GM23248 (cell line): ENCODE measurements around the gene SLC6A11. TPM values are rescaled to one million over a fixed set of nuclear protein-coding genes. Genes with fewer than 3 reads are reported as not detected.

ENCODE experiments used
- DNase-seq: peaks from one replicate; pipeline ENCODE4 v3.0.0-alpha.2; 2015
- H2AFZ ChIP-seq: fragments of 200-600 bp; sonication (generic); 2 replicates; pipeline ENCODE4 v1.6.1; 2016; ENCODE audit warnings: antibody characterized with exemption
- H3F3A ChIP-seq: fragments of 200-600 bp; sonication (generic); 2 replicates; pipeline ENCODE4 v1.6.1; 2016; ENCODE audit warnings: mild to moderate bottlenecking, antibody characterized with exemption, mixed run types; ENCODE audit not compliant: insufficient read depth
- H3K27ac ChIP-seq: fragments of 200-600 bp; sonication (generic); 2 replicates; pipeline ENCODE4 v1.5.1; 2016; ENCODE audit warnings: mild to moderate bottlenecking
- H3K27me3 ChIP-seq: fragments of 200-600 bp; sonication (generic); replicated peaks from 2 replicates; pipeline ENCODE4 v1.6.1; 2016; ENCODE audit warnings: mild to moderate bottlenecking; ENCODE audit not compliant: insufficient read depth
- H3K36me3 ChIP-seq: fragments of 200-600 bp; sonication (generic); 2 replicates; pipeline ENCODE4 v1.6.1; 2016; ENCODE audit warnings: low read depth, mild to moderate bottlenecking
- H3K4me1 ChIP-seq: fragments of 200-600 bp; sonication (generic); 2 replicates; pipeline ENCODE4 v1.6.1; 2016; ENCODE audit warnings: mild to moderate bottlenecking; ENCODE audit not compliant: insufficient read depth
- H3K4me2 ChIP-seq: fragments of 200-600 bp; sonication (generic); one replicate; pipeline ENCODE4 v1.6.1; 2016; ENCODE audit warnings: mild to moderate bottlenecking; ENCODE audit not compliant: unreplicated experiment
- H3K4me3 ChIP-seq: fragments of 200-600 bp; sonication (generic); 2 replicates; pipeline ENCODE4 v1.5.1; 2016; ENCODE audit warnings: mild to moderate bottlenecking
- H3K79me2 ChIP-seq: fragments of 200-600 bp; sonication (generic); 2 replicates; pipeline ENCODE4 v1.6.1; 2016; ENCODE audit warnings: mild to moderate bottlenecking; ENCODE audit not compliant: insufficient read depth
- H3K9ac ChIP-seq: fragments of 200-600 bp; sonication (generic); 2 replicates; pipeline ENCODE4 v1.6.1; 2016; ENCODE audit warnings: mild to moderate bottlenecking
- H3K9me2 ChIP-seq: fragments of 200-600 bp; sonication (generic); 2 replicates; pipeline ENCODE4 v1.6.1; 2016; ENCODE audit warnings: mixed run types, mild to moderate bottlenecking, moderate library complexity; ENCODE audit not compliant: insufficient read depth
- H3K9me3 ChIP-seq: fragments of 200-600 bp; sonication (generic); one replicate; pipeline ENCODE4 v1.6.1; 2017; ENCODE audit warnings: low read depth
- H4K20me1 ChIP-seq: fragments of 200-600 bp; sonication (generic); 2 replicates; pipeline ENCODE4 v1.6.0; 2016; ENCODE audit not compliant: insufficient read depth
- EZH2 ChIP-seq: fragments of 200-600 bp; sonication (generic); IDR thresholded peaks from 2 replicates; pipeline ENCODE4 v1.6.1; 2018; ENCODE audit warnings: antibody characterized with exemption, mild to moderate bottlenecking; ENCODE audit not compliant: insufficient read depth, poor library complexity, severe bottlenecking
- EZH2phosphoT487 ChIP-seq: fragments of 200-600 bp; sonication (generic); IDR thresholded peaks from 2 replicates; pipeline ENCODE4 v1.6.1; 2018; ENCODE audit warnings: antibody characterized with exemption, moderate library complexity, mild to moderate bottlenecking, low read depth; ENCODE audit not compliant: insufficient read depth
- WGBS, 2 experiments: methylation state at CpG; one replicate each; pipeline ENCODE4 v1.1.6; 2015 to 2017; ENCODE audit warnings: low lambda C conversion rate in 2 of 2, low coverage in 1 of 2; ENCODE audit errors: missing lambda C conversion rate in 2 of 2; 5-methylcytosine and 5-hydroxymethylcytosine counted together
- in situ Hi-C: fragments of 300-500 bp; cut with MboI; formaldehyde crosslinking; loops from 2 replicates; pipeline ENCODE4 v1.15.0; 2020
- polyA plus RNA-seq: library from polyadenylated mRNA; unstranded; fragments of >200 nt; fragmentation: Nextera tagmentation; extraction: Ambion mirVana; gene quantifications from 2 replicates; pipeline ENCODE4 v1.2.1, GENCODE V29; 2016
- total RNA-seq: library from RNA; depleted of rRNA; stranded (reverse); fragments of >200 nt; shearing (Covaris generic); gene quantifications from 2 replicates; pipeline ENCODE4 v1.2.3, GENCODE V29; 2014

The SLC6A11 gene
- total and polyA plus RNA-seq, 2 experiments from 2014 or later = not detected

- Histone ChIP-seq H3K4me3 (no peak overlapping the region), H3K79me2 (no peaks in the 10 kb centered on the region), H3K36me3 (no peaks in the 10 kb centered on the region), H3K4me1 (no peaks in the 10 kb centered on the region), H3K27me3 (peaks cover 20% of the 10 kb centered on the region), H2AFZ (no peak overlapping the region), H3K4me2 (no peak overlapping the region), H4K20me1 (no peaks in the 10 kb centered on the region), H3K27ac (no peak overlapping the region), H3F3A (no peaks in the 10 kb centered on the region), H3K9me2 (no peaks in the 10 kb centered on the region), H3K9me3 (no peaks in the 10 kb centered on the region), H3K9ac (no peak overlapping the region)
- TF ChIP-seq EZH2 (no peak), EZH2phosphoT487 (no peak)
- no peak for DNase-seq
- WGBS, 2 experiments = 60 to 64% methylated on average over 8 of the region's 8 CpGs
- in situ Hi-C loops = no loop called here
Observed at GRCh38 chr3:10930666-10931040, 114.6 kb downstream of the SLC6A11 start.

GRCh38 chr3:10932596-10932995 lies 116.6 kb downstream of the SLC6A11 start:
- Histone ChIP-seq H3K4me3 (no peak overlapping the region), H3K9ac (no peak overlapping the region), H3K27ac (no peak overlapping the region), H4K20me1 (no peaks in the 10 kb centered on the region), H3K79me2 (no peaks in the 10 kb centered on the region), H2AFZ (no peak overlapping the region), H3K4me2 (no peak overlapping the region), H3K27me3 (peaks cover 19% of the 10 kb centered on the region), H3K36me3 (no peaks in the 10 kb centered on the region), H3K9me3 (no peaks in the 10 kb centered on the region), H3K9me2 (no peaks in the 10 kb centered on the region), H3K4me1 (no peaks in the 10 kb centered on the region), H3F3A (no peaks in the 10 kb centered on the region)
- WGBS, 2 experiments = 36% methylated on average over 7 of the region's 7 CpGs
- in situ Hi-C loops = no loop called here
- DNase-seq = no peak
- TF ChIP-seq EZH2 (no peak), EZH2phosphoT487 (no peak)

GRCh38 chr3:10933021-10933420 lies 117.0 kb downstream of the SLC6A11 start:
- no peaks in the 10 kb centered on the region for H3F3A ChIP-seq
- H3K79me2 ChIP-seq = no peaks in the 10 kb centered on the region
- H2AFZ ChIP-seq = no peak overlapping the region
- H3K4me1 ChIP-seq = no peaks in the 10 kb centered on the region
- H3K9me2 ChIP-seq = no peaks in the 10 kb centered on the region
- no peaks in the 10 kb centered on the region for H4K20me1 ChIP-seq
- H3K27ac ChIP-seq = no peak overlapping the region
- TF ChIP-seq EZH2 = no peak
- no peak for TF ChIP-seq EZH2phosphoT487
- DNase-seq = no peak
- WGBS, 2 experiments = 50 to 53% methylated on average over 8 of the region's 8 CpGs
- no peaks in the 10 kb centered on the region for H3K9me3 ChIP-seq
- no peak overlapping the region for H3K4me3 ChIP-seq
- peaks cover 19% of the 10 kb centered on the region for H3K27me3 ChIP-seq
- H3K36me3 ChIP-seq = no peaks in the 10 kb centered on the region
- H3K4me2 ChIP-seq = no peak overlapping the region
- no peak overlapping the region for H3K9ac ChIP-seq
- in situ Hi-C loops = no loop called here

- Histone ChIP-seq H4K20me1 (no peaks in the 10 kb centered on the region), H3F3A (no peaks in the 10 kb centered on the region), H3K79me2 (no peaks in the 10 kb centered on the region), H3K27ac (no peak overlapping the region), H3K4me1 (no peaks in the 10 kb centered on the region), H3K9me3 (no peaks in the 10 kb centered on the region), H3K9ac (no peak overlapping the region), H3K4me3 (no peak overlapping the region), H3K9me2 (no peaks in the 10 kb centered on the region), H2AFZ (no peak overlapping the region), H3K27me3 (peaks cover 21% of the 10 kb centered on the region), H3K4me2 (no peak overlapping the region), H3K36me3 (no peaks in the 10 kb centered on the region)
- 50 to 75% methylated on average over 1 of the region's 1 CpG for WGBS, 2 experiments
- DNase-seq = no peak
- TF ChIP-seq EZH2 (no peak), EZH2phosphoT487 (no peak)
- in situ Hi-C loops = no loop called here
Observed at GRCh38 chr3:10933470-10933804, 117.4 kb downstream of the SLC6A11 start.

- Histone ChIP-seq H3K79me2 (no peaks in the 10 kb centered on the region), H3K9ac (no peak overlapping the region), H3K27ac (no peak overlapping the region), H3K36me3 (no peaks in the 10 kb centered on the region), H3K4me2 (no peak overlapping the region), H3K9me2 (no peaks in the 10 kb centered on the region), H4K20me1 (no peaks in the 10 kb centered on the region), H3F3A (no peaks in the 10 kb centered on the region), H3K9me3 (no peaks in the 10 kb centered on the region), H2AFZ (no peak overlapping the region), H3K4me1 (no peaks in the 10 kb centered on the region), H3K27me3 (peaks cover 26% of the 10 kb centered on the region), H3K4me3 (no peak overlapping the region)
- no peak for DNase-seq
- in situ Hi-C loops = no loop called here
- 73 to 84% methylated on average over 19 of the region's 19 CpGs for WGBS, 2 experiments
- TF ChIP-seq EZH2phosphoT487 (no peak), EZH2 (no peak)
Observed at GRCh38 chr3:10933805-10934481, 117.9 kb downstream of the SLC6A11 start.
